HepG2 (cell line): ENCODE data around the gene SLC4A2. TPM values are rescaled to one million over a fixed set of nuclear protein-coding genes. Genes with fewer than 3 reads are reported as not detected.

Source experiments
- ATAC-seq: fragments of 200-7000 bp; cut with Tn5 transposase; 3 replicates; pipeline ENCODE4 v1.9.1; 2020; ENCODE audit warnings: mild to moderate bottlenecking, moderate library complexity
- BruUV-seq: library from RNA; stranded (reverse); fragments of 400-500 nt; replicated peaks from 2 replicates; lab custom pipeline; 2021; lab: Mats Ljungman, UMichigan
- CTCF ChIA-PET: fragments of 300-600 bp; formaldehyde crosslinking; extraction: SDS; loops from one replicate; lab custom pipeline; 2021; ENCODE audit warnings: low total read pairs, inconsistent platforms, low intra/inter-chr PET ratio; lab: Yijun Ruan, JAX
- POLR2A ChIA-PET: fragments of 350-600 bp; sonication (Branson Sonifier 250); formaldehyde crosslinking; loops from one replicate; lab custom pipeline; 2020; ENCODE audit warnings: antibody characterized with exemption, inconsistent platforms; lab: Yijun Ruan, JAX
- DNase-seq: peaks from one replicate; pipeline ENCODE4 v3.0.0-alpha.2; 2015; ENCODE audit warnings: low spot score
- FAIRE-seq: peaks from 3 replicates; lab custom pipeline; 2011; peaks lifted over from hg19 to GRCh38; lab: Jason Lieb, UNC
- H2AFZ ChIP-seq: one replicate; pipeline ENCODE4 v1.6.1; 2011; ENCODE audit warnings: low read length, inconsistent platforms
- H3K27ac ChIP-seq: fragments of 300-600 bp; 3 replicates; pipeline ENCODE4 v1.8.0; 2011; ENCODE audit warnings: mixed run types, mild to moderate bottlenecking, mixed read lengths, low read length, inconsistent platforms; ENCODE audit not compliant: insufficient read depth; ENCODE audit errors: extremely low read length
- H3K27me3 ChIP-seq, 2 experiments: fragments of 200-600 bp in 1 of 2; 2 replicates in 1 of 2; 3 replicates in 1 of 2; pipeline versions ENCODE4 v1.6.0 to v1.8.0; 2011; ENCODE audit warnings: low read length in 2 of 2, mild to moderate bottlenecking in 2 of 2, moderate library complexity in 2 of 2, inconsistent platforms in 1 of 2; ENCODE audit not compliant: insufficient read depth in 2 of 2, control insufficient read depth in 1 of 2
- H3K36me3 ChIP-seq, 2 experiments: fragments of 200-600 bp in 1 of 2; replicated peaks in 1 of 2; 2 replicates in 1 of 2; 3 replicates in 1 of 2; pipeline versions ENCODE4 v1.5.1 to v1.8.0; 2011; ENCODE audit warnings: low read length in 2 of 2, inconsistent platforms in 1 of 2; ENCODE audit not compliant: insufficient read depth in 2 of 2, control insufficient read depth in 1 of 2
- H3K4me1 ChIP-seq: 2 replicates; pipeline ENCODE4 v1.5.1; 2012; ENCODE audit warnings: low read length, inconsistent platforms; ENCODE audit not compliant: insufficient read depth
- H3K4me2 ChIP-seq: 2 replicates; pipeline ENCODE4 v1.6.0; 2011; ENCODE audit warnings: low read depth, low read length, inconsistent platforms
- H3K4me3 ChIP-seq, 3 experiments: fragments of 200-600 bp in 1 of 3; sonication (generic), shearing (Covaris generic) in 1 of 3; replicated peaks in 1 of 3; 2 replicates each; pipeline ENCODE4 v1.5.1; 2011 to 2016; ENCODE audit warnings: low read length in 3 of 3, inconsistent platforms in 2 of 3, low read depth in 2 of 3, mild to moderate bottlenecking in 2 of 3, control low read depth in 1 of 3, mixed read lengths in 1 of 3; ENCODE audit not compliant: insufficient read depth in 1 of 3
- H3K79me2 ChIP-seq: one replicate; pipeline ENCODE4 v1.6.1; 2011; ENCODE audit warnings: low read length, inconsistent platforms; ENCODE audit not compliant: insufficient read depth
- H3K9ac ChIP-seq: 2 replicates; pipeline ENCODE4 v1.6.0; 2011; ENCODE audit warnings: mild to moderate bottlenecking, low read depth, low read length, inconsistent platforms; ENCODE audit not compliant: insufficient read depth
- H3K9me3 ChIP-seq: 2 replicates; pipeline ENCODE4 v1.5.1; 2012; ENCODE audit warnings: mild to moderate bottlenecking, low read length
- H4K20me1 ChIP-seq: 2 replicates; pipeline ENCODE4 v1.6.0; 2011; ENCODE audit warnings: inconsistent platforms, mild to moderate bottlenecking, low read length, moderate library complexity; ENCODE audit not compliant: insufficient read depth
- CBFB ChIP-seq: sonication (generic); formaldehyde crosslinking; IDR thresholded peaks from 2 replicates; pipeline ENCODE4 v1.4.0; 2020; ENCODE audit warnings: missing genetic modification reagents
- KDM4B ChIP-seq: sonication (generic); formaldehyde crosslinking; IDR thresholded peaks from 2 replicates; pipeline ENCODE4 v1.4.0; 2020; ENCODE audit warnings: missing genetic modification reagents
- PRDM4 ChIP-seq: sonication (generic); formaldehyde crosslinking; IDR thresholded peaks from 2 replicates; pipeline ENCODE4 v1.9.0; 2021; ENCODE audit warnings: missing genetic modification reagents, borderline replicate concordance
- SP140L ChIP-seq: sonication (generic); formaldehyde crosslinking; IDR thresholded peaks from 2 replicates; pipeline ENCODE4 v1.4.0; 2020; ENCODE audit warnings: missing genetic modification reagents, borderline replicate concordance
- ZBED4 ChIP-seq: sonication (generic); formaldehyde crosslinking; IDR thresholded peaks from 2 replicates; pipeline ENCODE4 v1.4.0; 2020; ENCODE audit warnings: missing genetic modification reagents, borderline replicate concordance
- ZC3H13 ChIP-seq: sonication (generic); formaldehyde crosslinking; IDR thresholded peaks from 2 replicates; pipeline ENCODE4 v1.8.1; 2023; ENCODE audit warnings: mild to moderate bottlenecking, missing genetic modification reagents, moderate library complexity
- ZNF17 ChIP-seq: sonication (generic); formaldehyde crosslinking; IDR thresholded peaks from 2 replicates; pipeline ENCODE4 v1.5.0; 2020; ENCODE audit warnings: mild to moderate bottlenecking, missing genetic modification reagents
- ZNF180 ChIP-seq: sonication (generic); formaldehyde crosslinking; IDR thresholded peaks from 2 replicates; pipeline ENCODE4 v1.4.0; 2020; ENCODE audit warnings: low read depth, missing genetic modification reagents, borderline replicate concordance
- ZNF281 ChIP-seq: sonication (generic); formaldehyde crosslinking; IDR thresholded peaks from 2 replicates; pipeline ENCODE4 v1.4.0; 2020; ENCODE audit warnings: missing genetic modification reagents, borderline replicate concordance
- ZNF639 ChIP-seq: conservative IDR thresholded peaks from 2 replicates; pipeline ENCODE4 v1.6.1; 2018; ENCODE audit warnings: missing genetic modification reagents
- WGBS: methylation state at CpG from one replicate; pipeline ENCODE4 v1.1.6; 2017; ENCODE audit warnings: low lambda C conversion rate; 5-methylcytosine and 5-hydroxymethylcytosine counted together
- in situ Hi-C: cut with HindIII; loops from 2 replicates; pipeline ENCODE4 v1.10.0; 2017; ENCODE audit warnings: low pct_unique_long_range_greater_than_20kb; ENCODE audit not compliant: extremely low pct_ligation_motif_present
- intact Hi-C: fragments of 100-400 bp; cut with micrococcal nuclease; formaldehyde crosslinking; loops from one replicate; pipeline ENCODE4 v1.10.0; 2022; ENCODE audit not compliant: unreplicated experiment
- polyA plus RNA-seq, 8 experiments: library from polyadenylated mRNA; depleted of rRNA in 3 of 8; stranded (reverse) in 7 of 8; unstranded in 1 of 8; fragments of >200 nt; fragmentation: Illumina TruSeq in 4 of 8; extraction: Trizol in 4 of 8; gene quantifications; 2 replicates each; pipeline versions ENCODE4 v1.2.1 to v1.2.3, GENCODE V29; 2011 to 2016; ENCODE audit warnings: low read depth in 4 of 8, missing spikeins in 1 of 8, mixed read lengths in 1 of 8; ENCODE audit not compliant: insufficient read depth in 1 of 8
- total RNA-seq, 5 experiments: library from RNA; depleted of rRNA; stranded (reverse); fragments of >200 nt; fragmentation: Illumina TruSeq; extraction: Trizol; gene quantifications; 2 replicates each; pipeline ENCODE4 v1.2.3, GENCODE V29; 2016; ENCODE audit warnings: low read depth in 1 of 5

Gene SLC4A2
- total and polyA plus RNA-seq, 2 of the 13 experiments (the other 11 are each of a cell fraction or from before 2014, with no cell fraction given): 51.9 to 73.4 TPM

GRCh38 chr7:151043959-151044358 lies 15.4 kb upstream of the SLC4A2 start (continued):
- TF ChIP-seq ZNF281 (CRISPR knock-in tag): no peak
- no peak for TF ChIP-seq SP140L (CRISPR knock-in tag)

- Histone ChIP-seq H3K36me3 (no peaks in the 10 kb centered on the region), H3K4me3 (no peak overlapping the region), H3K4me1 (no peaks in the 10 kb centered on the region), H3K9me3 (no peaks in the 10 kb centered on the region), H3K4me2 (no peak overlapping the region), H3K9ac (no peak overlapping the region), H2AFZ (no peak overlapping the region), H4K20me1 (no peaks in the 10 kb centered on the region), H3K27me3 (peaks cover 1 to 8% of the 10 kb centered on the region in 2 experiments; a peak in 3 of 5 replicates), H3K27ac (no peak overlapping the region), H3K79me2 (no peaks in the 10 kb centered on the region)
- ATAC-seq (no peak), FAIRE-seq (no peak), DNase-seq (no peak)
- WGBS: 100% methylated on average over 1 of the region's 11 CpGs
- CTCF ChIA-PET: no interaction called here
- intact Hi-C loops: no loop called here
- no TSS peak for BruUV-seq
- in situ Hi-C loops: no loop called here
- POLR2A ChIA-PET: no interaction called here
- no peak for TF ChIP-seq PRDM4 (CRISPR knock-in tag)
- TF ChIP-seq CBFB: no peak
- no peak for TF ChIP-seq ZNF180 (CRISPR knock-in tag)
- no peak for TF ChIP-seq KDM4B (CRISPR knock-in tag)
- TF ChIP-seq ZC3H13 (CRISPR knock-in tag): no peak
- no peak for TF ChIP-seq ZNF17
- no peak for TF ChIP-seq ZBED4 (CRISPR knock-in tag)
- TF ChIP-seq ZNF639 (CRISPR knock-in tag): no peak
Observed at GRCh38 chr7:151045262-151045661, 14.1 kb upstream of the SLC4A2 start.
